Retinal pigment epithelial cell (primary cell): ENCODE data around the gene HECTD1.

Experiments used
- DNase-seq: peaks from one replicate; pipeline ENCODE4 v3.0.0-alpha.2; 2010; ENCODE audit warnings: low read depth
- H3K4me3 ChIP-seq: 2 replicates; pipeline ENCODE4 v1.5.1; 2011; ENCODE audit warnings: mild to moderate bottlenecking, low read length, control low read depth, moderate library complexity
- TF ChIP-seq, protein P1 (sequence below): conservative IDR thresholded peaks from 2 replicates; pipeline ENCODE4 v1.5.1; 2011; ENCODE audit warnings: low read depth, low read length, control low read depth, inconsistent platforms

The HECTD1 gene

DNA sequence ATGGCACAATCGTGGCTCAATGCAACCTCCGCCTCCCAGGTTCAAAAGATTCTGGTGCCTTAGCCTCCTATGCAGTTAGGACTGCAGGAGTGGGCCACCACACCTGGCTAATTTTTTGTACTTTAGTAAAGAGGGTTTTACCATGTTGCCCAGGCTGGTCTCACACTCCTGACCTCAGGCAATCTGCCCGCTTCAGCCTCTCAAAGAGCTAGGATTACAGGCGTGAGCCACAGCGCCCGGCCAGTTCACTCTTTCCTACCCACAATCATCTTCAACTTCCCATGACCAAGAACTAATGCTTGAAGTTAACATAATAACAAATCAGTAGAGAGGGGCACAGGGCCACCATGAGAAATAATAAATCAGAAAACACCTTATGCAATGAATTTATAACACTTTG is 82.4 kb downstream of the HECTD1 start:
- no peak for DNase-seq
- TF ChIP-seq, protein P1, sequence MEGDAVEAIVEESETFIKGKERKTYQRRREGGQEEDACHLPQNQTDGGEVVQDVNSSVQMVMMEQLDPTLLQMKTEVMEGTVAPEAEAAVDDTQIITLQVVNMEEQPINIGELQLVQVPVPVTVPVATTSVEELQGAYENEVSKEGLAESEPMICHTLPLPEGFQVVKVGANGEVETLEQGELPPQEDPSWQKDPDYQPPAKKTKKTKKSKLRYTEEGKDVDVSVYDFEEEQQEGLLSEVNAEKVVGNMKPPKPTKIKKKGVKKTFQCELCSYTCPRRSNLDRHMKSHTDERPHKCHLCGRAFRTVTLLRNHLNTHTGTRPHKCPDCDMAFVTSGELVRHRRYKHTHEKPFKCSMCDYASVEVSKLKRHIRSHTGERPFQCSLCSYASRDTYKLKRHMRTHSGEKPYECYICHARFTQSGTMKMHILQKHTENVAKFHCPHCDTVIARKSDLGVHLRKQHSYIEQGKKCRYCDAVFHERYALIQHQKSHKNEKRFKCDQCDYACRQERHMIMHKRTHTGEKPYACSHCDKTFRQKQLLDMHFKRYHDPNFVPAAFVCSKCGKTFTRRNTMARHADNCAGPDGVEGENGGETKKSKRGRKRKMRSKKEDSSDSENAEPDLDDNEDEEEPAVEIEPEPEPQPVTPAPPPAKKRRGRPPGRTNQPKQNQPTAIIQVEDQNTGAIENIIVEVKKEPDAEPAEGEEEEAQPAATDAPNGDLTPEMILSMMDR = no peak

DNA sequence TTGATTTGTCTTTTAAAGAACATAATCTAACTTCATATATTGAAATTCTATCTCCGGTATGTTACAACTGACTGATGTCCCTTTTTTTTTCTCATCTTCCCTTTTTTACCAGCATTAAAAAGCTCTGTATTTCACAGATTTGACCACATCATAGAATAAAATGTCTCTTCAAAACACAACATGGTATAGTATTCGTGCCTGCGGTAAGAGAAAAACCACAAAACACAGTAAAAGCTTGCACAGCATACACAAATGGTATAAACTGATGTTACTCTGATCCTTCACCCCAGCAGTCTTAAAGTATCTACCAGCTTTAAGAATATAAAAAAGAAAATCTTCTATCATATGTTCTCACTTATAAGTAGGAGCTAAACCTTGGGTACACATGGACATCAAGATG is 83.4 kb downstream of the HECTD1 start:
- no peak for DNase-seq
- TF ChIP-seq, protein P1 = no peak
- no peak overlapping the region for H3K4me3 ChIP-seq

More for the DNA sequence above, 82.4 kb downstream of the HECTD1 start:
- no peak overlapping the region for H3K4me3 ChIP-seq

DNA sequence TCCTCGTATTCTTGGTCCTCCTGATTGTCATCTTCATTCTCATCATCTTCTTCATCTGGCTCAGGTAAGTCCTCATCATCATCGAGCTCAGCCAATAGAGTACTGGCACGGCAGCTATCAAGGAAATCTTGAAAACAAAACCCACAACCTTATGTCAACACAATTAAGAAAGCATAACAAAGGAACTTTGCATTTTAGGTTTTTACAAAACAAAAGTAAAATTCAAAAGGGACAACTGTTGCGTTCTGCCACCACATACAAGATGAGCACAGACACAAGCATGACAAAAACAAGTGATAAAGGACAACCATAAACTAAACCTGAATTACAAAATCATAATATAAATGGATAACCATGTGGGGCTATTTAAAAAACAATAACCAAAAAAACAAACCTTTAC is 84.7 kb downstream of the HECTD1 start:
- no peak for DNase-seq
- H3K4me3 ChIP-seq = no peak overlapping the region
- TF ChIP-seq, protein P1 = no peak

DNA sequence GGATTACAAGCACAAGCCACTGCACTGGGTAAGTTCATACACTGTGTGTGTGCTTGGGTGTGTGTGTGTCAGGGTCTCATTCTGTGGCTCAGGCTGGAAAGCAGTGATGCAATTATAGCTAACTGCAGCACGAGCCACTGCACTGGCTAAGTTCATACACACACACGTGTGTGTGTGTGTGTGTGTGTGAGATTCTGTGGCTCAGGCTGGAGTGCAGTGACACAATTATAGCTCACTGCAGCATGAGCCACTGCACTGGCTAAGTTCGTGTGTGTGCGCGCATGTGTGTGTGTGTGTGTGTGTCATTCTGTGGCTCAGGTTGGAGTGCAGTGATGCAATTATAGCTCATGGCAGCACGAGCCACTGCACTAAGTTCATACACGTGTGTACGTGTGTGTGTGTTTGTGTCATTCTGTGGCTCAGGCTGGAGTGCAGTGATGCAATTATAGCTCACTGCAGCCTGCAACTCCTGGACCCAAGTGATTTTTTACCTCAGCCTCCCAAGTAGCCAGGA is 85.4 kb downstream of the HECTD1 start:
- no peak for DNase-seq
- TF ChIP-seq, protein P1 = no peak
- no peak overlapping the region for H3K4me3 ChIP-seq

DNA sequence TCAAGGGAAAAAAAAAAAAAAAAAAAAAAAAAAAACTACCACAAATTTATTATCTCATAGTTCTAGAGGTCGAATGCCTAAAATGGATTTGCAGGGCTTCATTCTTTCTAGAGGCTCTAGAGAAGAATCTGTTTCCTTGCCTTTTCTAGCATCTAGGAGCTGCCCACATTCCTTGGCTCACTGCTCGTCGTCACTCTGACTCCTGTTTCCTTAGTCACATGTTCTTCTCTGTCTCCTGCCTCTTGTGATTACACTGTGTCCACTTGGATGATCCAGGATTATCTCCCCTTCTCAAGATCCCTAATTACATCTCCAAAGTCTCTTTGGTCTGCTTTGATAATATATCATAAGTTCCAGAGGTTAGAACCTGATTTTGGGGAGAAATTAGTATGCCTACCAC is 88.7 kb downstream of the HECTD1 start:
- peak; percentile 4 for DNase-seq
- TF ChIP-seq, protein P1 = no peak
- H3K4me3 ChIP-seq = no peak overlapping the region

DNA sequence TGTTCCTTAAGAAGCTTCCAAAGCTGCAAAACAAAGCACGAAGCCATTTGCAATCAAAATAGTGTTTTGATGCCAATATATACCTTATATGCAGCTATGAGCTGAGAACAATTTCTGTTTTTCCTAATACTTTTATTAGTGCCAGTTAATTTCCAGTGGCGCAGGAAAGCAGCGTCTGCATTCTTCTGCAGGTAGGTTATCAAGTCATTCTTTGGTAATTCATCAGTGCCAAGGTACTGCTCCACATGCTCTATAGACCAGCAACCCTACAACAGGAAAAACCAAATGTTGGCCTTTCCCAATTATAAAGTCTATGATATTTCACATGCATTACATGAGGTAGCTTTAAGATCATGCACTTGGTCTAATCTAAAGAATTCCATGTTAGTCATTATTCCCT is 93.8 kb downstream of the HECTD1 start:
- TF ChIP-seq, protein P1 = no peak
- no peak for DNase-seq
- no peak overlapping the region for H3K4me3 ChIP-seq

DNA sequence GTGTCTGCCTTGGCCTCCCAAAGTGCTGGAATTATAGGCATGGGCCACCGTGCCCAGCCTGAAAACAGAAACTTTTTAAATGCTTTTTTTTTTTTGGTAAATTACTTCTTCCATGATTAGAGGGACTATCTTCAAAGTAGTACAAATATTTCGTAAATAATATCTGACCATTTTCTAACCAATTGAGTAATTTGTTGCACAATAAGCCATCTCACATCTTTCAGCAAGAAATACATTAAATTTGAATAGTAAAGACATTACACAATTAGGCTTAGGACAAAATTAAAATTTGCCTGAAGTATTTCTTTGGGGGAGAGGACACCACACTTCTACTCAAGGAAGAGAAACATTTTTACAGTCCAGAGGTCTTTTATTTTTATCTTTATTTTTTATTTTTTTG is 96.7 kb downstream of the HECTD1 start:
- TF ChIP-seq, protein P1 = no peak
- H3K4me3 ChIP-seq = no peak overlapping the region
- no peak for DNase-seq
